ENCODE data around the gene FNDC8. TPM values are rescaled to one million over a fixed set of nuclear protein-coding genes. Genes with fewer than 3 reads are reported as not detected.

Gene FNDC8
- total RNA-seq, 1 donor from 2014 or later: not detected

DNA sequence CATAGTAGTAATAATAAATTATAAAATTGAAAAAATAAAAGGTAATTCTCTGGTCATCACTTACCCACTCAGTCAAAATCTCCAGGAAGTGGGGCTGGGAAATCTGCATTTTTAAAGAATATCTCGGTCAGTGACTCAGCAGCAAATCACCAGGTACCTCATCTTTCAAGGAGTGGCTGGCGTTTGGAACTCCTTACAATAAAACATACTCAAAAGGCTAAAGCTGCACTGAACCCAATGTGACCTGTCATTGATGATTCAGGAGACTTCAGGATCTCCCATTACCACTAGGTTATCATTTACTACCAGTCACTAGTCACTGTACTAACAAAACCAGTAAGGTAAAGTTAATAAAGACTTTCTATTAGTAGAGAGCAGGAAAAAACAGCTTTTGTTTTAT is 36.4 kb upstream of the FNDC8 start:
- TF ChIP-seq, protein P1, sequence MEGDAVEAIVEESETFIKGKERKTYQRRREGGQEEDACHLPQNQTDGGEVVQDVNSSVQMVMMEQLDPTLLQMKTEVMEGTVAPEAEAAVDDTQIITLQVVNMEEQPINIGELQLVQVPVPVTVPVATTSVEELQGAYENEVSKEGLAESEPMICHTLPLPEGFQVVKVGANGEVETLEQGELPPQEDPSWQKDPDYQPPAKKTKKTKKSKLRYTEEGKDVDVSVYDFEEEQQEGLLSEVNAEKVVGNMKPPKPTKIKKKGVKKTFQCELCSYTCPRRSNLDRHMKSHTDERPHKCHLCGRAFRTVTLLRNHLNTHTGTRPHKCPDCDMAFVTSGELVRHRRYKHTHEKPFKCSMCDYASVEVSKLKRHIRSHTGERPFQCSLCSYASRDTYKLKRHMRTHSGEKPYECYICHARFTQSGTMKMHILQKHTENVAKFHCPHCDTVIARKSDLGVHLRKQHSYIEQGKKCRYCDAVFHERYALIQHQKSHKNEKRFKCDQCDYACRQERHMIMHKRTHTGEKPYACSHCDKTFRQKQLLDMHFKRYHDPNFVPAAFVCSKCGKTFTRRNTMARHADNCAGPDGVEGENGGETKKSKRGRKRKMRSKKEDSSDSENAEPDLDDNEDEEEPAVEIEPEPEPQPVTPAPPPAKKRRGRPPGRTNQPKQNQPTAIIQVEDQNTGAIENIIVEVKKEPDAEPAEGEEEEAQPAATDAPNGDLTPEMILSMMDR (IDR thresholded peaks at IDR 0.05): no peak
- intact Hi-C loops (cut with DNase I): loop anchor here (5.0 kb wide), 1 partner anchor 88 kb away; no protein-coding TSS in a partner anchor
- peaks cover 2 to 11% of the 10 kb centered on the region in 2 donors for H3K4me1 ChIP-seq
- no peak overlapping the region for H3K27ac ChIP-seq
- no peaks in the 10 kb centered on the region for H3K9me3 ChIP-seq
- no peak for DNase-seq (ENCODE audit: low spot score in 2 of 2)
- H3K36me3 ChIP-seq: no peaks in the 10 kb centered on the region
- H3K4me3 ChIP-seq: no peak overlapping the region
- H3K27me3 ChIP-seq: no peaks in the 10 kb centered on the region

DNA sequence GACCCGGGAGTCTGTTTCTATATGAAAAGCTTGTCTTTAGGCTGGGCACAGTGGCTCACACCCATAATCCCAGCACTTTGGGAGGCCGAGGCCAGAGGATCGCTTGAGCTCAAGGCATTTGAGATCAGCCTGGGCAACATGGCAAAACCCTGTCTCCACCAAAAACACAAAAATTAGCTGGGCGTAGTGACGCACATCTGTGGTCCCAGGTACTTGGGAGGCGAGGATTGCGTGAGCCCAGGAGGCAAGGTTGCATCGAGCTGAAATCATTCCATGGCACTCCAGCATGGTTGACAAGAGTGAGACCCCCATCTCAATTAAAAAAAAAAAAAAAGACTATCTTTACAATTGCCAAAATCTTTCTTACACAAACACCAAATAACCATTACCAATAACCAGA is 35.3 kb upstream of the FNDC8 start:
- DNase-seq (ENCODE audit: low spot score in 2 of 2): no peak
- TF ChIP-seq, protein P1 (IDR thresholded peaks at IDR 0.05): no peak
- Histone ChIP-seq H3K4me1 (peaks cover 2 to 11% of the 10 kb centered on the region in 2 donors), H3K36me3 (no peaks in the 10 kb centered on the region), H3K27me3 (no peaks in the 10 kb centered on the region), H3K9me3 (no peaks in the 10 kb centered on the region), H3K27ac (no peak overlapping the region), H3K4me3 (no peak overlapping the region)
- intact Hi-C loops (cut with DNase I): loop anchor here (5.0 kb wide), 1 partner anchor 89 kb away; no protein-coding TSS in a partner anchor

DNA sequence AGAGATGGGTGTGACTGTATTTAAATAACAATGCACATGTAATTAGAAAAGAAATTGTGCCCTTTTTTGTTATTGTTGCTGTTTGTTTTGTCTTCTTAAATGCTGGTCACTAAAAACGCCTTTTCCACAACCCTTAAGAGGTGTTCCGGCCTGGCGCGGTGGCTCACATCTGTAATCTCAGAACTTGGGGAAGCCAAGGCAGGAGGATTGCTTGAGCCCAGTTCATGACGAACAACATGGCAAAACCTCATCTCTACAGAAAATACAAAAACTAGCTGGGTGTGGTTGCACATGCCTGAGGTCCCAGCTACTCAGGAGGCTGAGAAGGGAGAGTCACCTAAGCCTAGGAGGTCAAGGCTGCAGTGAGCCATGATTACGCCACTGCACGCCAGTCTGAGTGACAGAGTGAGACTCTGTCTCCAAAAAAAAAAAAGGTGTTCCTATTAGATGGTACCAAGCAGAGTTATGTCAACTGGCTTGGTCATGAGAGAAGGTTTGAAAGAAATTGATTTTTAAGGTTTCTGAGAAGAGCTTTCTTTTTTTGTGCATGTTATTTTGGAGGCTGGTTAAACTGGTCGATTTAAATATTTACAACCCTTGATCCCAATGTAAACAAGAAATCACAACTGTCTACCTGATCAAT is 34.4 kb upstream of the FNDC8 start:
- TF ChIP-seq, protein P1 (IDR thresholded peaks at IDR 0.05): no peak
- H3K4me3 ChIP-seq: no peak overlapping the region

DNA sequence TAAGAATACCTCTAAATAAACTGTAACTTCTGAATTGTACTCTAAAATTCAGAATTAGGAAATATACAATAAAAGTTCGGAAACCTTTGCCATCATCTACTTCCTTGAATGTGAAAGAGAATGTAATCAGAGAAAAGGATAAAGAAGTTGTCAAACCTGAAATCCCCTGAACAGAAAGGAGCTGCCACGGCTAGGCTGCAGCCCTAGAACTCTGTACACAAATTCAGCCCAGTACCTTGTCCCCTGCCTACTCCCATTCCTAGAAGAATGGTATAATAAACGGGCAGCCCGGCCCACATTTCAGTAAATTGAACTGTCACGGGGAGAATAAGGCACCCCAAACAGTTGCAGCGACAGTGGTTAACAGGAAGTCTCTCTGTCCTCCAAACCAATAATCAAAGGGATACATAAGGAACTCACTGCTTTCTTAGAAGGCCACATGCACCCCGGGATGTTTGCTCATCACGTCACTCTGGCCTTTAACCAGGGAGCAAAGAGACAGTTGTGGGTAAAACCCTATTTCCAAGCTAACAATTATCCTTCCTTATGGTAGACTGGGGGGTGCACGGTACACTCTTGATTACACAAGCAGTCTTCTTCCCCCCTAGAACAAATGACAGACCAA is 33.6 kb upstream of the FNDC8 start:
- H3K9me3 ChIP-seq: no peaks in the 10 kb centered on the region
- TF ChIP-seq, protein P1 (IDR thresholded peaks at IDR 0.05): no peak
- H3K4me1 ChIP-seq: peaks cover 2 to 11% of the 10 kb centered on the region in 2 donors
- no peaks in the 10 kb centered on the region for H3K27me3 ChIP-seq
- DNase-seq (ENCODE audit: low spot score in 2 of 2): no peak
- intact Hi-C loops (cut with DNase I): loop anchor here (1.0 to 5.0 kb wide), 2 partner anchors 65 to 91 kb away; no protein-coding TSS in a partner anchor
- H3K27ac ChIP-seq: peak overlapping the region; percentile 81 to 90
- H3K36me3 ChIP-seq: no peaks in the 10 kb centered on the region
- peak overlapping the region; percentile 85 to 98 for H3K4me3 ChIP-seq

More for the DNA sequence above, 34.4 kb upstream of the FNDC8 start:
- DNase-seq (ENCODE audit: low spot score in 2 of 2): no peak
- no peaks in the 10 kb centered on the region for H3K36me3 ChIP-seq
- intact Hi-C loops (cut with DNase I): loop anchor here (5.0 kb wide), 1 partner anchor 90 kb away; no protein-coding TSS in a partner anchor
- no peaks in the 10 kb centered on the region for H3K27me3 ChIP-seq
- no peak overlapping the region for H3K27ac ChIP-seq
- H3K9me3 ChIP-seq: no peaks in the 10 kb centered on the region
- peaks cover 2 to 11% of the 10 kb centered on the region in 2 donors for H3K4me1 ChIP-seq

DNA sequence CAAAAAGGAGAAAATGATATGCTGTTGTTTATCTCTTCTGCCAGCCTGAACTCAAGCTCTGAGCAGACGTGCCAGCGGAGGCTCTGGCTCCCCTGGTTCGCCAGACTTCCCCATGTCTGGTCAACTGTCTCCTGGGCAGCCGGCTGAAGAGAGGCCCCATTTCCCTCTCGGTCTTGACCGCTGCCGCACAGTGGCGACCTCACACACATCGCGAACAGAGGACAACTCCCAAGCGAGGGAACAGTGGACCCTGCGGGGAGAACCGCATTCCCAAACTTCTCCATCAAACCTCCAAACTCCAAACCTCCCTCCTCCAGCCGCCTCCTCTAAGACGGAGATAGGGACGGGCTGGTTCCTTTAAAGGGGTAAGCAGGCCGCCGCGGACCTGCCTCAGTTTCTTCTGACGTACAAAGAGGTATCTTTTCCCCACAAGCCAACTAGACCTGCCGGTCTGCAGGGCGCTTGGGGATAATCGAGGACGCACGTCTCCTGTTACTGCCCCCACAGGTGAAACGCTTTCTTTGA is 33.0 kb upstream of the FNDC8 start:
- Histone ChIP-seq H3K27ac (peak overlapping the region; percentile 81 to 90), H3K4me3 (peak overlapping the region; percentile 85 to 98), H3K36me3 (no peaks in the 10 kb centered on the region), H3K9me3 (no peaks in the 10 kb centered on the region), H3K27me3 (no peaks in the 10 kb centered on the region), H3K4me1 (peaks cover 2 to 11% of the 10 kb centered on the region in 2 donors)
- peak in 1 of 2 donors; percentile 78 for DNase-seq (ENCODE audit: low spot score in 2 of 2)
- intact Hi-C loops (cut with DNase I): loop anchor here (1.0 to 5.0 kb wide), 2 partner anchors 65 to 91 kb away; no protein-coding TSS in a partner anchor
- TF ChIP-seq, protein P1 (IDR thresholded peaks at IDR 0.05): no peak

Data from ascending aorta (tissue), 2 donors.